HG03520 (cell line): ENCODE results near the gene SYNE2.

ENCODE experiments used
- ATAC-seq: cut with Tn5 transposase; IDR thresholded peaks from one replicate; pipeline ENCODE4 v1.9.1; 2021; ENCODE audit warnings: mild to moderate bottlenecking, moderate library complexity; ENCODE audit not compliant: unreplicated experiment

Gene SYNE2

GRCh38 chr14:64235652-64236640 is 383.1 kb downstream of the SYNE2 start:
- ATAC-seq = peak; percentile 52

- no peak for ATAC-seq
Measured at GRCh38 chr14:64238049-64238448, 385.2 kb downstream of the SYNE2 start.

- ATAC-seq = no peak
Measured at GRCh38 chr14:64238631-64239030, 385.8 kb downstream of the SYNE2 start.

GRCh38 chr14:64244279-64244678 is 391.5 kb downstream of the SYNE2 start:
- no peak for ATAC-seq

GRCh38 chr14:64245491-64245890 is 392.7 kb downstream of the SYNE2 start:
- ATAC-seq = no peak

- no peak for ATAC-seq
Measured at GRCh38 chr14:64246688-64247087, 393.9 kb downstream of the SYNE2 start.

- ATAC-seq = no peak
Measured at GRCh38 chr14:64247195-64247594, 394.4 kb downstream of the SYNE2 start.

- no peak for ATAC-seq
Measured at GRCh38 chr14:64248689-64249088, 395.9 kb downstream of the SYNE2 start.

- ATAC-seq = no peak
Measured at GRCh38 chr14:64249363-64249762, 396.6 kb downstream of the SYNE2 start.

GRCh38 chr14:64253672-64254071 is 400.9 kb downstream of the SYNE2 start:
- no peak for ATAC-seq

- ATAC-seq = no peak
Measured at GRCh38 chr14:64255756-64256155, 403.0 kb downstream of the SYNE2 start.

- no peak for ATAC-seq
Measured at GRCh38 chr14:64260418-64260817, 407.6 kb downstream of the SYNE2 start.

GRCh38 chr14:64265222-64265621 is 412.4 kb downstream of the SYNE2 start:
- ATAC-seq = no peak

- ATAC-seq = no peak
Measured at GRCh38 chr14:64266239-64266638, 413.4 kb downstream of the SYNE2 start.

GRCh38 chr14:64272019-64272418 is 419.2 kb downstream of the SYNE2 start:
- ATAC-seq = no peak
